Measurements from ENCODE around the gene UQCRHL. TPM values are rescaled to one million over a fixed set of nuclear protein-coding genes. Genes with fewer than 3 reads are reported as not detected.
"Not testable (repeated sequence)": the region's sequence is repeated elsewhere in the genome, so short reads cannot be mapped to it uniquely, and the experiment has no call there.

The UQCRHL gene
- total RNA-seq, 1 donor from 2014 or later = 2.4 TPM

DNA sequence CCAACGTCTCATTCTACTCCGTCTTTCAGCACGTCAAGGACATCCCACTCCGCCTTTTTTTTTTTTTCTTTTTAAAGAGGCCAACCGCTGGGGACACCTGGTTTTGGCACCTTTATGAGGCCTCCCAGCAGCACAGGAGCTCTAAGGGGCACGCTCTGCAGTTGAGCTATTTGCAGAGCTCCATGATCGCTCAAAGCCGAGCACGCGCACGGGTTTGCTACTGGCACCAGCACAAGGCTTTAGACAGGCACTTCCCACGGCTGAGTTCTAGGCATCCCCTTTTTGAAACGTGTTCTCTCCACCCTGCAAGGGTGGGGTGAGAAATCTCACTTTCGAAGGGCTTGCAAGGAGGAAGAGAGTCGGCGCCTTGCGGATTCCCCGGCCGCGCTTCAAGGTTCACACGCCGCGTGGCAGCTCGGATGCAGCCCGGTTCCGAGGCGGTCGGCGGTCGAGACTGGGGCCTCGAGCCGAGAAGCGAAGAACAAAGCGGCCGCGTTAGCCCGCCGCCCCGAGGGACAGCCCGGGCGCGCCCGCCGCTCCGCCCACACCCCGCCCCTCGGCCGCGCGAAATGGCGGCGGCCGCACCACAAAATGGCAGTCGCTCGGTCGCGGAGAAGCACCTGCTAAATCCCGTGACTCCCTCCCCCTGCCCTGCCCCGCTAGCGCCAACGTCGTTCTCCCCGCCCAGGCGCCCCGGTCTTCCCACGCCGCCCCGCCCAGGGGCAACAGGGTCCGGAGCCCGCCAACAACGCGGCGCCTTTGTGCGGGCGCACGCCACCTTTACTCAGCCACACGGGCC lies 27.2 kb upstream of the UQCRHL start:
- Mint-ChIP-seq H3K4me3 (ENCODE audit: unreplicated experiment) (peak overlapping the region; percentile 95), H3K9me3 (ENCODE audit: unreplicated experiment) (no peaks in the 10 kb centered on the region), H3K27me3 (ENCODE audit: unreplicated experiment) (peaks cover 15% of the 10 kb centered on the region), H3K36me3 (ENCODE audit: low read depth, unreplicated experiment) (peaks cover 5% of the 10 kb centered on the region), H3K27ac (ENCODE audit: unreplicated experiment) (peak overlapping the region; percentile 97), H3K4me1 (ENCODE audit: unreplicated experiment) (peaks cover 16% of the 10 kb centered on the region)
- peak; percentile 89 for DNase-seq (ENCODE audit: low spot score)
- TF ChIP-seq, protein P1, sequence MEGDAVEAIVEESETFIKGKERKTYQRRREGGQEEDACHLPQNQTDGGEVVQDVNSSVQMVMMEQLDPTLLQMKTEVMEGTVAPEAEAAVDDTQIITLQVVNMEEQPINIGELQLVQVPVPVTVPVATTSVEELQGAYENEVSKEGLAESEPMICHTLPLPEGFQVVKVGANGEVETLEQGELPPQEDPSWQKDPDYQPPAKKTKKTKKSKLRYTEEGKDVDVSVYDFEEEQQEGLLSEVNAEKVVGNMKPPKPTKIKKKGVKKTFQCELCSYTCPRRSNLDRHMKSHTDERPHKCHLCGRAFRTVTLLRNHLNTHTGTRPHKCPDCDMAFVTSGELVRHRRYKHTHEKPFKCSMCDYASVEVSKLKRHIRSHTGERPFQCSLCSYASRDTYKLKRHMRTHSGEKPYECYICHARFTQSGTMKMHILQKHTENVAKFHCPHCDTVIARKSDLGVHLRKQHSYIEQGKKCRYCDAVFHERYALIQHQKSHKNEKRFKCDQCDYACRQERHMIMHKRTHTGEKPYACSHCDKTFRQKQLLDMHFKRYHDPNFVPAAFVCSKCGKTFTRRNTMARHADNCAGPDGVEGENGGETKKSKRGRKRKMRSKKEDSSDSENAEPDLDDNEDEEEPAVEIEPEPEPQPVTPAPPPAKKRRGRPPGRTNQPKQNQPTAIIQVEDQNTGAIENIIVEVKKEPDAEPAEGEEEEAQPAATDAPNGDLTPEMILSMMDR (IDR thresholded peaks at IDR 0.05; ENCODE audit: unreplicated experiment) = no peak

- DNase-seq (ENCODE audit: low spot score) = no peak
Observed at GRCh38 chr1:15833842-15834405, 26.5 kb upstream of the UQCRHL start.

GRCh38 chr1:15833069-15833679 lies 25.7 kb upstream of the UQCRHL start:
- Mint-ChIP-seq H3K27me3 (ENCODE audit: unreplicated experiment) (peaks cover 15% of the 10 kb centered on the region), H3K4me3 (ENCODE audit: unreplicated experiment) (no peak overlapping the region), H3K36me3 (ENCODE audit: low read depth, unreplicated experiment) (peaks cover 5% of the 10 kb centered on the region), H3K4me1 (ENCODE audit: unreplicated experiment) (peaks cover 16% of the 10 kb centered on the region), H3K9me3 (ENCODE audit: unreplicated experiment) (no peaks in the 10 kb centered on the region), H3K27ac (ENCODE audit: unreplicated experiment) (no peak overlapping the region)
- TF ChIP-seq, protein P1 (IDR thresholded peaks at IDR 0.05; ENCODE audit: unreplicated experiment) = no peak
- no peak for DNase-seq (ENCODE audit: low spot score)

More at GRCh38 chr1:15833842-15834405, 26.5 kb upstream of the UQCRHL start:
- Mint-ChIP-seq H3K9me3 (ENCODE audit: unreplicated experiment) (no peaks in the 10 kb centered on the region), H3K27ac (ENCODE audit: unreplicated experiment) (peak overlapping the region; percentile 97), H3K4me1 (ENCODE audit: unreplicated experiment) (peaks cover 16% of the 10 kb centered on the region), H3K27me3 (ENCODE audit: unreplicated experiment) (peaks cover 15% of the 10 kb centered on the region), H3K36me3 (ENCODE audit: low read depth, unreplicated experiment) (peaks cover 5% of the 10 kb centered on the region), H3K4me3 (ENCODE audit: unreplicated experiment) (peak overlapping the region; percentile 95)
- TF ChIP-seq, protein P1 (IDR thresholded peaks at IDR 0.05; ENCODE audit: unreplicated experiment) = no peak

GRCh38 chr1:15830258-15830657 lies 22.8 kb upstream of the UQCRHL start:
- TF ChIP-seq, protein P1 (IDR thresholded peaks at IDR 0.05; ENCODE audit: unreplicated experiment) = no peak
- Mint-ChIP-seq H3K27me3 (ENCODE audit: unreplicated experiment) (peaks cover 9% of the 10 kb centered on the region), H3K9me3 (ENCODE audit: unreplicated experiment) (no peaks in the 10 kb centered on the region), H3K4me3 (ENCODE audit: unreplicated experiment) (no peak overlapping the region), H3K27ac (ENCODE audit: unreplicated experiment) (no peak overlapping the region), H3K4me1 (ENCODE audit: unreplicated experiment) (peaks cover 19% of the 10 kb centered on the region), H3K36me3 (ENCODE audit: low read depth, unreplicated experiment) (peaks cover 5% of the 10 kb centered on the region)
- DNase-seq (ENCODE audit: low spot score) = no peak

DNA sequence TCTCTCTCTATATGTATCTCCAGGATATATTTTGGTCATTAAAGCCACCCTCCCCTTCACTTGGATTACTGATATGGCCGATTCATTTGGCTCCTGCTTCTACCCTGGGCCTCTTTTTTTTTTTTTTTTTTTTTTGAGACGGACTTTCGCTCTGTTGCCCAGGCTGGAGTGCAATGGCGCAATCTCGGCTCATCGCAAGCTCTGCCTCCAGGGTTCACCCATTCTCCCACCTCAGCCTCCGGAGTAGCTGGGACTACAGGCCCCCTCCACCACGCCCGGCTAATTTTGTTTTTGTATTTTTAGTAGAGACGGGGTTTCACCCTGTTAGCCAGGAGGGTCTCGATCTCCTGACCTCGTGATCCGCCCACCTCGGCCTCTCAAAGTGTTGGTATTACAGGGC lies 21.5 kb upstream of the UQCRHL start:
- not testable (repeated sequence) for H3K27me3 Mint-ChIP-seq (ENCODE audit: unreplicated experiment); H3K9me3 Mint-ChIP-seq (ENCODE audit: unreplicated experiment); DNase-seq (ENCODE audit: low spot score); H3K27ac Mint-ChIP-seq (ENCODE audit: unreplicated experiment); H3K4me3 Mint-ChIP-seq (ENCODE audit: unreplicated experiment); H3K36me3 Mint-ChIP-seq (ENCODE audit: low read depth, unreplicated experiment)
- peaks cover 18% of the 10 kb centered on the region for H3K4me1 Mint-ChIP-seq (ENCODE audit: unreplicated experiment)

DNA sequence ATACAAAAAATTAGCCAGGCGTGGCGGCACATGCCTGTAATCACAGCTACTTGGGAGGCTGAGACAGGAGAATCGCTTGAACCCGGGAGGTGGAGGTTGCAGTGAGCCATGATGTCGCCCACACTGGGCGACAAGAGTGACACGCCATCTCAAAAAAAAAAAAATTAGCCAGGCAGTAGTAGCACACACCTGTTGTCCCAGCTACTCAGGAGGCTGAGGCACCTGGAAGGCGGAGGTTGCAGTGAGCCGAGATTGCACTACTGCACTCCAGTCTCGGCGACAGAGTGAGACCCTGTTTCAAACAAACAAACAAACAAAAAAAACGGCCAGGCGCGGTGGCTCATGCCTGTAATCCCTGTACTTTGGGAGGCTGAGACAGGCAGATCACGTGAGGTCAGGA lies 20.1 kb upstream of the UQCRHL start:
- not testable (repeated sequence) for H3K27me3 Mint-ChIP-seq (ENCODE audit: unreplicated experiment); H3K4me3 Mint-ChIP-seq (ENCODE audit: unreplicated experiment); H3K27ac Mint-ChIP-seq (ENCODE audit: unreplicated experiment); DNase-seq (ENCODE audit: low spot score); H3K36me3 Mint-ChIP-seq (ENCODE audit: low read depth, unreplicated experiment); H3K9me3 Mint-ChIP-seq (ENCODE audit: unreplicated experiment)
- H3K4me1 Mint-ChIP-seq (ENCODE audit: unreplicated experiment) = peaks cover 12% of the 10 kb centered on the region

All from endothelial cell (in vitro differentiated cells).